ENCODE measurements around the gene RPTOR.

RPTOR gene

GRCh38 chr17:80941171-80941570, 396.5 kb downstream of the RPTOR start:
- DNase-seq: no peak

GRCh38 chr17:80941743-80942422, 397.2 kb downstream of the RPTOR start:
- no peak for DNase-seq

- DNase-seq: no peak
Measured at GRCh38 chr17:80942423-80943345, 398.0 kb downstream of the RPTOR start.

GRCh38 chr17:80943346-80944145, 398.9 kb downstream of the RPTOR start:
- DNase-seq: no peak

GRCh38 chr17:80944326-80944725, 399.7 kb downstream of the RPTOR start:
- no peak for DNase-seq

GRCh38 chr17:80945736-80946135, 401.1 kb downstream of the RPTOR start:
- no peak for DNase-seq

GRCh38 chr17:80946449-80946848, 401.8 kb downstream of the RPTOR start:
- DNase-seq: no peak

- DNase-seq: no peak
Measured at GRCh38 chr17:80947200-80947940, 402.7 kb downstream of the RPTOR start.

GRCh38 chr17:80948019-80948975, 403.7 kb downstream of the RPTOR start:
- DNase-seq: no peak

- no peak for DNase-seq
Measured at GRCh38 chr17:80948976-80949450, 404.4 kb downstream of the RPTOR start.

GRCh38 chr17:80949451-80950421, 405.1 kb downstream of the RPTOR start:
- DNase-seq: no peak

- no peak for DNase-seq
Measured at GRCh38 chr17:80950466-80951120, 406.0 kb downstream of the RPTOR start.

GRCh38 chr17:80951121-80952090, 406.8 kb downstream of the RPTOR start:
- no peak for DNase-seq

GRCh38 chr17:80952291-80952690, 407.7 kb downstream of the RPTOR start:
- DNase-seq: no peak

GRCh38 chr17:80953471-80954315, 409.1 kb downstream of the RPTOR start:
- peak; percentile 23 for DNase-seq

- no peak for DNase-seq
Measured at GRCh38 chr17:80955078-80955477, 410.4 kb downstream of the RPTOR start.

GRCh38 chr17:80955671-80956280, 411.1 kb downstream of the RPTOR start:
- no peak for DNase-seq
